Lower leg skin (tissue), 4 donors: ENCODE measurements around the gene PDE9A. TPM values are rescaled to one million over a fixed set of nuclear protein-coding genes. Genes with fewer than 3 reads are reported as not detected.

Source experiments
- DNase-seq, 2 donors: peaks; one replicate each; pipeline ENCODE4 v3.0.0-alpha.2; 2019; ENCODE audit warnings: low spot score in 2 of 2
- H3K4me3 ChIP-seq: fragments of 200-600 bp; sonication (generic); 2 replicates; pipeline ENCODE4 v1.5.1; 2017; ENCODE audit warnings: mild to moderate bottlenecking, low read depth; ENCODE audit not compliant: poor library complexity, severe bottlenecking
- CTCF ChIP-seq, 3 donors: fragments of 450-650 bp; IDR thresholded peaks; one replicate each; pipeline ENCODE4 v1.5.1; 2016; ENCODE audit warnings: antibody characterized with exemption in 3 of 3, mild to moderate bottlenecking in 3 of 3, moderate library complexity in 2 of 3
- POLR2A ChIP-seq, 2 donors: fragments of 450-650 bp; IDR thresholded peaks; one replicate each; pipeline ENCODE4 v1.6.1; 2016 to 2017; ENCODE audit warnings: antibody characterized with exemption in 2 of 2, mild to moderate bottlenecking in 1 of 2, moderate library complexity in 1 of 2
- WGBS, 2 donors: methylation state at CpG; one replicate each; pipeline ENCODE4 v1.1.5; 2018; 5-methylcytosine and 5-hydroxymethylcytosine counted together
- intact Hi-C: fragments of 100-400 bp; cut with DNase I; formaldehyde crosslinking; loops from one replicate; pipeline ENCODE4 v1.15.0; 2023; ENCODE audit warnings: low total_unique reads
- total RNA-seq, 4 donors: library from RNA; depleted of rRNA; stranded (reverse); fragments of >200 nt; gene quantifications; one replicate each; pipeline ENCODE4 v1.1.0, GENCODE V29; 2016

The PDE9A gene
- total RNA-seq, 4 donors from 2014 or later: 2.1 to 16.3 (median 9.0) TPM

- TF ChIP-seq POLR2A (IDR thresholded peaks at IDR 0.05) (no peak), CTCF (IDR thresholded peaks at IDR 0.05) (no peak)
- WGBS, 2 donors: 80% methylated on average over 5 of the region's 5 CpGs
- H3K4me3 ChIP-seq: no peak overlapping the region
- DNase-seq: peak in 1 of 2 donors; percentile 37
- intact Hi-C loops: no loop called here
Measured at GRCh38 chr21:42631142-42631541, 22.3 kb upstream of the PDE9A start.

GRCh38 chr21:42632336-42632751 lies 21.1 kb upstream of the PDE9A start:
- H3K4me3 ChIP-seq: no peak overlapping the region
- WGBS, 2 donors: 93% methylated on average over 12 of the region's 12 CpGs
- peak in 1 of 2 donors; percentile 81 for DNase-seq
- intact Hi-C loops: no loop called here
- no peak for TF ChIP-seq CTCF (IDR thresholded peaks at IDR 0.05)

GRCh38 chr21:42632771-42633690 lies 20.4 kb upstream of the PDE9A start:
- H3K4me3 ChIP-seq: no peak overlapping the region
- intact Hi-C loops: no loop called here
- WGBS, 2 donors: 92 to 94% methylated on average over 19 to 21 of the region's 21 CpGs
- TF ChIP-seq POLR2A (IDR thresholded peaks at IDR 0.05) (no peak), CTCF (IDR thresholded peaks at IDR 0.05) (no peak)
- peak in 1 of 2 donors; percentile 72 for DNase-seq

DNA sequence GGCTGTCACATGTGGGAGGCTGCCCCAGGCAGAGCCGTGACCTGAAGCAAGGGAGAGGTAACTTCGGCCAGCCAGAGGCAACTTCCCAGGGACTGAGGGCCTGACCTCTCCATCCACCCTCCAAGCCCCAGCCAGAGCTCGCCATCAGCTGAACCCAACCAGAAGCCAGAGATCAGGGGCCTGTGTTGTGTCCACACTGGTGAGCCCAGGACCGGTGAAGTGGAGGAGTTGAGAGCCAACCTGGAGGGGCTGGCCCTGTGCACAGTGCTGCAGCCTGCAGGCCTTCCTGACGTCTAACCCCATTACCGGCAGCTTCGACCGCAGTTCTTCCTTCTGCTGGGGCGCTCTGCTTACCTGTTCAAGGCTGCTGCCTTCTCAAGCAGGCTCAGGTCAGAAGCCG lies 19.6 kb upstream of the PDE9A start:
- TF ChIP-seq POLR2A (IDR thresholded peaks at IDR 0.05) (no peak), CTCF (IDR thresholded peaks at IDR 0.05) (no peak)
- DNase-seq: peak in 1 of 2 donors; percentile 72
- no peak overlapping the region for H3K4me3 ChIP-seq
- intact Hi-C loops: no loop called here
- WGBS, 2 donors: 89 to 94% methylated on average over 10 of the region's 10 CpGs

DNA sequence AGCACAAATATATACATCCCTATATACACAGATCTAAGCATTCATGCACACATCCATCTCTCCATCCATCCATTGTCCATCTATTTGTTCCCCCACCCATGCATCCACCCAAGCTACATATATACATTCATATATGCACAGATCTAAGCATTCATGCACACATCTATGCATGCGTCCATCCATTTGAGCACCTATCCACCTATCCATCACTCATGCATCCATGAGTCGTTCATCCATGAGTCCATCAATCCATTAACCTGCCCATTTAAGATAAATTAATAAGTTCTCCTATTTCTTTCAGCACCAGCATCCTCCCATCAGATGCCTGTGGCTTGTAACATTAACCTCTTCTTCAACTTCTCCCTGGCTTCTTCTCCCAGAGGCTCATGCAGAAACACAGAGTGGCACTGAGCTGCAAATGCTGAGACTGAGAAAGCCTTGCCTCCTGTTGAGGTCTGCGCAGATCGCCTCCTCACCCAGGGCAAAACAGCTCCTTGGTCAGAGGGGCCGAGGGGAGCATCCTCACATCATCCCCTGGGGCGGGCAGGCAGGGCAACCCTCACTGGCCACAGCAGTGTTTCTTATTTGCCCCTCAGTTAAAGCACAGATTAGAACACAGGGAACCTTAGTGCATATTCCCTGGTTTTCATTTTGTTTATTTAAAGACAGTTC lies 17.4 kb upstream of the PDE9A start:
- intact Hi-C loops: no loop called here
- 75 to 76% methylated on average over 6 of the region's 6 CpGs for WGBS, 2 donors
- no peak overlapping the region for H3K4me3 ChIP-seq
- TF ChIP-seq POLR2A (IDR thresholded peaks at IDR 0.05) (no peak), CTCF (IDR thresholded peaks at IDR 0.05) (no peak)
- no peak for DNase-seq
